ENCODE data around the gene CHST7.

DNA sequence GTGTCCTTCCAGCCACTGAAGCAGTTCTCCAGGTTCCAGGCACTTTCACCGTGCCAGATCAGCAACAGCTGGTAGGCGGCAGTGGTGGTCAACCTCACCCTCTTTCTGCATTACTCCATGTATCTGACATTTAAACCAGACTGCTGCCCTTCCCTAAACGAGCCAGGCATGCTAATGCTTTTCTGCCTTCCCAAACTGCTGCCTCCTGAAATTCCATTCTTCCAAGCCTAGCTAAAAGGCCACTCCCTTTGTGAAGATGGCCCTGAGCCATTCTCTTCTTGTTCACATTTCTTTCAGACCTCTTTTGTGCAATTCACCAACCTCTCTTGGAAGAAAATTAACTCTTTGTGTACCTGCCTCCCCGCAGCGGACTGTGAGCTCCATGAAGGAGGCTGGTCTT lies 73.7 kb downstream of the CHST7 start:
- TF ChIP-seq, protein P1, sequence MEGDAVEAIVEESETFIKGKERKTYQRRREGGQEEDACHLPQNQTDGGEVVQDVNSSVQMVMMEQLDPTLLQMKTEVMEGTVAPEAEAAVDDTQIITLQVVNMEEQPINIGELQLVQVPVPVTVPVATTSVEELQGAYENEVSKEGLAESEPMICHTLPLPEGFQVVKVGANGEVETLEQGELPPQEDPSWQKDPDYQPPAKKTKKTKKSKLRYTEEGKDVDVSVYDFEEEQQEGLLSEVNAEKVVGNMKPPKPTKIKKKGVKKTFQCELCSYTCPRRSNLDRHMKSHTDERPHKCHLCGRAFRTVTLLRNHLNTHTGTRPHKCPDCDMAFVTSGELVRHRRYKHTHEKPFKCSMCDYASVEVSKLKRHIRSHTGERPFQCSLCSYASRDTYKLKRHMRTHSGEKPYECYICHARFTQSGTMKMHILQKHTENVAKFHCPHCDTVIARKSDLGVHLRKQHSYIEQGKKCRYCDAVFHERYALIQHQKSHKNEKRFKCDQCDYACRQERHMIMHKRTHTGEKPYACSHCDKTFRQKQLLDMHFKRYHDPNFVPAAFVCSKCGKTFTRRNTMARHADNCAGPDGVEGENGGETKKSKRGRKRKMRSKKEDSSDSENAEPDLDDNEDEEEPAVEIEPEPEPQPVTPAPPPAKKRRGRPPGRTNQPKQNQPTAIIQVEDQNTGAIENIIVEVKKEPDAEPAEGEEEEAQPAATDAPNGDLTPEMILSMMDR (IDR thresholded peaks at IDR 0.05), result no peak
- TF ChIP-seq POLR2A (IDR thresholded peaks at IDR 0.05), result no peak
- no peak for TF ChIP-seq EP300 (IDR thresholded peaks at IDR 0.05)

Data from ovary (tissue), 3 donors.